ENCODE results near the gene TENM3. TPM values are rescaled to one million over a fixed set of nuclear protein-coding genes. Genes with fewer than 3 reads are reported as not detected.

The TENM3 gene
- total RNA-seq, 1 experiment from 2014 or later = 34.1 TPM

GRCh38 chr4:182604161-182604622 is 361.0 kb downstream of the TENM3 start:
- DNase-seq (ENCODE audit: unreplicated experiment) = no peak
- ChIA-PET POLR2A (no interaction called here), CTCF (no interaction called here)
- no TSS peak for BruUV-seq (replicated peaks)
- intact Hi-C loops (cut with micrococcal nuclease) = no loop called here
- Mint-ChIP-seq H3K4me1 (ENCODE audit: insufficient read depth, unreplicated experiment) (no peaks in the 10 kb centered on the region), H3K36me3 (ENCODE audit: insufficient read depth, unreplicated experiment) (peaks cover 8% of the 10 kb centered on the region), H3K9me3 (ENCODE audit: unreplicated experiment) (no peaks in the 10 kb centered on the region), H3K27me3 (ENCODE audit: insufficient read depth, unreplicated experiment) (no peaks in the 10 kb centered on the region), H3K27ac (ENCODE audit: low read depth, unreplicated experiment) (no peak overlapping the region), H3K4me3 (ENCODE audit: unreplicated experiment) (no peak overlapping the region)
- no peak for TF ChIP-seq CTCF (IDR thresholded peaks at IDR 0.05; ENCODE audit: unreplicated experiment)

- Mint-ChIP-seq H3K4me3 (ENCODE audit: unreplicated experiment) (no peak overlapping the region), H3K4me1 (ENCODE audit: insufficient read depth, unreplicated experiment) (no peaks in the 10 kb centered on the region), H3K27me3 (ENCODE audit: insufficient read depth, unreplicated experiment) (no peaks in the 10 kb centered on the region), H3K9me3 (ENCODE audit: unreplicated experiment) (no peaks in the 10 kb centered on the region), H3K36me3 (ENCODE audit: insufficient read depth, unreplicated experiment) (peaks cover 8% of the 10 kb centered on the region), H3K27ac (ENCODE audit: low read depth, unreplicated experiment) (no peak overlapping the region)
- no peak for DNase-seq (ENCODE audit: unreplicated experiment)
- no TSS peak for BruUV-seq (replicated peaks)
- intact Hi-C loops (cut with micrococcal nuclease) = no loop called here
- POLR2A ChIA-PET = interaction anchor here (1.1 kb wide), 1 partner anchor 23 kb away, joined by 3 read pairs; no protein-coding TSS in a partner anchor
- no peak for TF ChIP-seq CTCF (IDR thresholded peaks at IDR 0.05; ENCODE audit: unreplicated experiment)
- CTCF ChIA-PET = interaction anchor here (0.8 kb wide), 1 partner anchor 145 kb away, joined by 3 read pairs; no protein-coding TSS in a partner anchor
Measured at GRCh38 chr4:182604953-182605352, 361.8 kb downstream of the TENM3 start.

- Mint-ChIP-seq H3K27ac (ENCODE audit: low read depth, unreplicated experiment) (no peak overlapping the region), H3K27me3 (ENCODE audit: insufficient read depth, unreplicated experiment) (no peaks in the 10 kb centered on the region), H3K4me3 (ENCODE audit: unreplicated experiment) (no peak overlapping the region), H3K9me3 (ENCODE audit: unreplicated experiment) (no peaks in the 10 kb centered on the region), H3K4me1 (ENCODE audit: insufficient read depth, unreplicated experiment) (no peaks in the 10 kb centered on the region), H3K36me3 (ENCODE audit: insufficient read depth, unreplicated experiment) (no peaks in the 10 kb centered on the region)
- no peak for DNase-seq (ENCODE audit: unreplicated experiment)
- no peak for TF ChIP-seq CTCF (IDR thresholded peaks at IDR 0.05; ENCODE audit: unreplicated experiment)
- ChIA-PET POLR2A (no interaction called here), CTCF (no interaction called here)
- intact Hi-C loops (cut with micrococcal nuclease) = no loop called here
- no TSS peak for BruUV-seq (replicated peaks)
Measured at GRCh38 chr4:182608525-182608924, 365.3 kb downstream of the TENM3 start.

- ChIA-PET POLR2A (no interaction called here), CTCF (no interaction called here)
- TF ChIP-seq CTCF (IDR thresholded peaks at IDR 0.05; ENCODE audit: unreplicated experiment) = no peak
- Mint-ChIP-seq H3K27me3 (ENCODE audit: insufficient read depth, unreplicated experiment) (no peaks in the 10 kb centered on the region), H3K9me3 (ENCODE audit: unreplicated experiment) (no peaks in the 10 kb centered on the region), H3K27ac (ENCODE audit: low read depth, unreplicated experiment) (no peak overlapping the region), H3K4me1 (ENCODE audit: insufficient read depth, unreplicated experiment) (no peaks in the 10 kb centered on the region), H3K4me3 (ENCODE audit: unreplicated experiment) (no peak overlapping the region), H3K36me3 (ENCODE audit: insufficient read depth, unreplicated experiment) (no peaks in the 10 kb centered on the region)
- no TSS peak for BruUV-seq (replicated peaks)
- intact Hi-C loops (cut with micrococcal nuclease) = no loop called here
- DNase-seq (ENCODE audit: unreplicated experiment) = no peak
Measured at GRCh38 chr4:182616476-182616875, 373.3 kb downstream of the TENM3 start.
